ENCODE measurements around the gene ITPR1.

Gene ITPR1

DNA sequence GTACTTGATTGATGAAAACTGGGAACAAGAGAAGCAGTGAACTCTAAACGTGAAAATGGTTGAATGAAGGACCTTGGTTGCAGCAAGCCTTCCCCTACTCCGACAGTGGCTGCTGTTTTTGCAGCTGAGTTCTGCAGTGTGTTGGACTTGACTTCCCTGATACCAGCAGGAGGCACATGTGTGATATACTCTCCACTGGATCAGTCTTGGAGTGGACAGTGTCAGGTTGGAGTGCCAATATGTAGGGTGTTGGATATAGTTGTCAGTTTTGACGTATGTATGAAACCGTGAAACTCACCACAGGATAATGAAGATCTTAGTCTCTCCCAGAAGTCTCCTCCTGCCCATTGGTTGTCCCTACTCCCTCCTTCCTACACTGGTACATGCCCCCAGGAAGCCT is 106.5 kb downstream of the ITPR1 start:
- no peak for DNase-seq

DNA sequence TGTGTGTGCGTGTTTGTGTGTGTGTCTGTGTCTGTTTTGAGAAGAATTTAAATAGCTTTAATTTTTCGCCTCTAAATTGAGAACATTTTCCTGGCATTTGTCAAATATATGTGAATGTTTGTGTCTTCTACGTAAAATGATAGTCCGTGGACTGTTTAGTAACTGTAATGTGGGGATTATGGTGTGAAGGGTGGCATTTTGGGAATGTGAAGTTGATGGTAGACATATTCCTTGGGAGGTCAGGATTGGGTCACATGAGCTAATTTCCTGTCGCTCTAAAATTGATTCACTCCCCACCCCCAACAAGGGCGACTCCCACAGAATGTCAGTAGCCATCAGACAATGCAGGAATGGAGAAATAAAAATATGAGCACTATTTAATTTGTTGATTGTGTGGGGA is 107.3 kb downstream of the ITPR1 start:
- DNase-seq: no peak

GRCh38 chr3:4601892-4602291 is 108.7 kb downstream of the ITPR1 start:
- no peak for DNase-seq

GRCh38 chr3:4604693-4605092 is 111.5 kb downstream of the ITPR1 start:
- no peak for DNase-seq

DNA sequence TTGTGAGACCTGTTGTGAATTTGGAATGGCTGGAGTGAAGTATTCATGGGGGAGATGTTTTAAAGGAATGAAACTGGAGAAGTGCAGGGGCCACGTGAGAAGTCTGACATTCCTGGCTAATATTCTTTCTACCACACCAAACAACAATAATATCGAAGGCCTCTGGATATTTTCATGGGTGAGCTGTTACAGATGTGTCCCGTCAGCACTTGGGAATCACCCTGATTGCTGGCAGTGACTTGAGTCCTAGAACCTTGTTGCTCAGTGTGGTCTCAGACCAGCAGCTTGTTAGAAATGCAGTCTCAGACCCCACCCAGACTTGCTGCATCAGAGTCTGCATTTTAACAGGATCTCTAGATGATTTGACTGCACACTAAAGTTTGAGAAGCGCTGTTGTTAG is 113.8 kb downstream of the ITPR1 start:
- no peak for DNase-seq

DNA sequence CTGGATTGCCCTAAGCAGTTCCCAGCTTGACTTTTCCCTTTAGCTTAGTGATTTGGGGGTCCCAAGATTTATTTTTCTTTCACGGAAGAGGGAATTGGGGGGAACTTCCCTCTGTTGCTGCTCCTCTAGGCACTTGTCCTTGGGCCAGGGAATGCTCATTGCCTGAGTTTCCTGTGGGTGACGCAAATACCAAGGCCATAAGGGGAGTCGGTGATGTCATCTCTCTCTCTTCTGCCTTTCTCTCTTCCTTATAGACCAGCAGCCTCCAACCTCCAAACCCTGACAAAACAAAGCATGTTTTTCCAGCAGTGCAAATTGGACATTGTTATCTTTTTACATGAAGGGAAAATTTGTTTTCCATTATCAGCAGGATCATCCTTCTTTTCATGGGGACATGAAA is 120.2 kb downstream of the ITPR1 start:
- no peak for DNase-seq

- no peak for DNase-seq
These were observed 120.9 kb downstream of the ITPR1 start for GRCh38 chr3:4614070-4614469.

DNA sequence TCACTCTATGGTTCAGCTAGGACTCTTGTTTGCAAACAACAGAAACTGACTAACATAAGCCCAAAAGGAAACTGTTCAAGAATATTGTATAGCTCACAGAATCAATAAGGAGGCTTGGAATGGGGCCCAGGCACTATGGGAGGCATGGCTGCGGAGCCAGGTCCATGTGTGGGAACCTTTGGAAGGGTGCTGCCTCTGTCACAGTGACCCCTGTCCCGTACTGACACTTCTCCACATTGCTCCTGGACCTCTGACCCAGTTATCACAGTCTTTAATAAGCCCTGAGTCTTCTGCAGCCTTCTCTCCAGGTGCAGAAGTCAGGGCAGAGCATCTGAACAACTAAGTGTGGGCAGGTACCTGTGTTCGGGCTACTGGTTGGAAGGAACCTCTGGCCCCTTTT is 121.8 kb downstream of the ITPR1 start:
- DNase-seq: no peak

GRCh38 chr3:4615750-4616149 is 122.6 kb downstream of the ITPR1 start:
- no peak for DNase-seq

DNA sequence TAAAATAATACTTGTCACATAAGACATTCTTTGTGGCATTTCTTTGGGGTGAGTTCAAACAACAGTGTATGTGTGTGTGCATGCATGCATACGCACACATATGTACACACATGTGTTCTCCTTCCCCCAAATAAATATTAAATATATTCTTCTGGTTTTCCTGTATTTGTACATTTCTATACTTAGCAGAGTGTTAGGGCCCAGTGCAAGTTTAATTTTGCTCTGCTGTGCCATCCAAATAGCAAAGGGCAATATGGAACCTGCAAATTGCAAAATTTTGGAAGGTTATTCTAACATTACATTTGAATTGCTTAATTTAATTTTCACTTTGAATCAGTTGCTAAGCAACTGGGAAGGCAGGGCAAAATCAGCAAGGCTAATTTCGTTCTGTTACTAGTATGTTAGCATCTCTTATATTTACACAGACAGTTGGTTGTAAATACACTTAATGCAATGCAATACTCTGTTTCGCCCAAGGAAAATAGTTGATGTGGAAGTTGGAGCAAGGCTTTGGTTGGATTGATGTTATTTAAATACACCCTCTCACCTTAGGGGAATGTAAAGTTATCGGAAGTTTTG is 130.4 kb downstream of the ITPR1 start:
- no peak for DNase-seq

DNA sequence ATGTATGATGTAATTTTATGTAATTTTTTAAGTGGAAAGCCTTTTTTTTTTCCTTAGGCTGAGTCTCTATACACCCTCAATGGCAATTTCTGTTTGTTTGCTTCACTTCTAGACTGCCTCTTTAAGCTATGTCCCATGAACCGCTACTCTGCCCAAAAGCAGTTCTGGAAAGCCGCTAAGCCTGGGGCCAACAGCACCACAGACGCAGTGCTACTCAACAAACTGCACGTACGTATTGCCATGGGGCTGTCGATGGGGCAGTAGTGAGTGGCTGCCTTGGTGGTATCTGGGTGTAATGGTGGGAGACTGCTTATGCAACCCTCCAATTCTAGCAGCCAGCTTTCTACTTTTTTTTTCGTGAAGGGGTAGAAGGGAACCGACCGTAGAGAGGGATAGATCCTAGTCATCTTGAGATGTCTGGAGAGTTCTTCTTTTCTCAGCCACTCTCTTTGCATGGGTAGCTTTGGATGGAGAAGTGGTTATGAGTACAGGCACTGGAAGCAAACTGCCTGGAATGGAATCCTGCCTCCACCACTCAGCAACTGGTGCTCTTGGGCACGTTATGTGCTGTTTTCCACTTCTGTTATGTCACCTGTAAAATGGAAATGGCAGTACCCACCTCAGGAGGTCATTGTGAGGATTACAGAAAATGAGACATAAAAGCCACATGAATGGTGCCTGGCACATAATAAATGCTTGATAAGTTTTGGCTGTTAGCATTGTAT is 134.7 kb downstream of the ITPR1 start:
- DNase-seq: no peak

DNA sequence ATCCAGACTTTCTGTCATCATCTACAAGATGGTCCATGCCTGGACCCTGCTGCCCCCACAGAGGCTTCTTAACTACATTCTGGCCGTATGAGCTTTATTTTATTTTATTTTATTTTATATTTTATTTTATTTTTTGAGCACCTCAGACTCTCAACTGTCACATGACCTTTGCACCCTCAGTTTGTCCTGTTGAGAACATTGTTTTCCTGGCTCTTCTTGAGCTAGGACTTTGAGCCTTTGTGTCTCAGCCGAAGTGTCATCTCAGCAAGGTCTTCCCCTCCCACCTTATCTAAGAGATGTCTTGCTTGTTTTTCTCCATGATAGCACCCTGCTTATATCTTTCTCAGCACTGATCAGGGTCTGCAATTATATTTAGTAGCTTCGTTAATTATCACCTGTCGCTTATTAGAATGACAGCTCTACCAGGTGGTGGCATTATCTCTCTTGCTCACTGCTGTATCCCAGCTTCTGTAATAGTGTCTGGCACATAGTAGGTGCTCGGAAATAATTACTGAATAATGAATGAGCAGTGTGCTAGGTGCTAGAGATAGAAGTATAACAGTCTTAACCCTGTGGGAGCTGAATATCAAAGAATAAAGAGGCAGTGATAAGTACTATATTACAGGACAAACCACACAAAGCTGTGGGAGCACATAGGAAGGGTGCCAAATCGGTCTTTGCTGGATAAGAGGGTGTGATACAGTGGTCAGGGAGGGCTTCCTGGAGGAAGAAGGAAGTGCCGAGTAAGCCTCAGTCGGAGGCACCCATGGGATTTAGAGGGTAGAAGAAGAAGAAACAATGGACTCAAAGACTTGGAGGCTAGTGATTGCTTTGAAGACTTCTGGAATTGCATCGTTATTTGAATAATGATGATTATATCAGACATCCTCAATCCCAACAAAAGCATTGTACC is 136.2 kb downstream of the ITPR1 start:
- no peak for DNase-seq

GRCh38 chr3:4633078-4634004 is 140.2 kb downstream of the ITPR1 start:
- DNase-seq: peak; percentile 4

GRCh38 chr3:4634894-4635293 is 141.7 kb downstream of the ITPR1 start:
- DNase-seq: no peak

- DNase-seq: no peak
These were observed 144.1 kb downstream of the ITPR1 start for GRCh38 chr3:4637265-4637664.

DNA sequence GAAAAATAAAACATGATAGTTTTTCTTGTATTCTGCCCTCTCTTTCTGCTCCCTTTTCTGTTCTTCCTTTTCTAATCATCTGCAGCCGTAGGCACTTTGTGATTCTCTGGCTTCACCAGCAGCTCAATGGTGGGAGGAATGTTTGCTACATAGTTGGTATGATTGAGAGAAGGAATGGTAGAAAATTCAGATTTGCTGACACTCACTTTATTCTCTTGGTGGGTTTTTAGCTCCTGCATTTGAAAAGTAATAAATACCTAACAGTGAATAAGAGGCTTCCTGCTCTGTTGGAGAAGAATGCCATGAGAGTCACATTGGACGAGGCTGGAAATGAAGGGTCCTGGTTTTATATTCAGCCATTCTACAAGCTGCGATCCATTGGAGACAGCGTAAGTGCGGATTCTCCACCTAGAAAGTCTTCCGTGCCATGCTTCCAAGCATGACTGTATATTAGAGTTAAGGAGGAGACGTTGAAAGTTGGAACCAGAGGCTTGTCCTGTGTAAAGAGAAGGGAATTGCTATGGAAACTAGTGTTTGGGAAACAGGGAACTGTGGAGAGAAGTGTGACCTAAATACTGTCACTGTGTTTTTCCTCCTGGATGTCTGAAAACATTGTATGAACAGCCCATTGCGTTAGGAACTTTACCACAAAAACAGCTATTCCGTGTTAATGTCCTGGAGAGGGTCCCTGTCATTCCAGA is 148.9 kb downstream of the ITPR1 start:
- no peak for DNase-seq

DNA sequence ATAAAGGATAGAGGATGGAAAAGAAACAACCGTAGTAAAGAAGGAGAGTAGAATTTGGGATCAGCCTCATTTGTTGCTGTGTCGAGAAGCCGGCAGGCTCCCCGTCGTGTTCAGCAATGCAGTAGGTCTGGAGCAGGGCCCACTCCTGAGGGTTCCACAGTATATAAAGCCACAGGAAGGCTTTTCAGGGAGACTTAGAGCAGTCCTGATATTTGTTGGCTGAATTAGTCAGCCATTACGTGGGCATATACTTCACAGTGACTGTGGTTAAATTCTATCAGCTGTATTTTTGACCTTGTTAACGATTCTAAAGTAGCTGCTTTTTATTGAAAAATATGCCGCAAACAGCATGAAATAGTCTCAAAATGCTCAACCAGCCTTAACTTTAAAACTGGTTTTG is 149.5 kb downstream of the ITPR1 start:
- no peak for DNase-seq

GRCh38 chr3:4643904-4644547 is 150.9 kb downstream of the ITPR1 start:
- DNase-seq: no peak

DNA sequence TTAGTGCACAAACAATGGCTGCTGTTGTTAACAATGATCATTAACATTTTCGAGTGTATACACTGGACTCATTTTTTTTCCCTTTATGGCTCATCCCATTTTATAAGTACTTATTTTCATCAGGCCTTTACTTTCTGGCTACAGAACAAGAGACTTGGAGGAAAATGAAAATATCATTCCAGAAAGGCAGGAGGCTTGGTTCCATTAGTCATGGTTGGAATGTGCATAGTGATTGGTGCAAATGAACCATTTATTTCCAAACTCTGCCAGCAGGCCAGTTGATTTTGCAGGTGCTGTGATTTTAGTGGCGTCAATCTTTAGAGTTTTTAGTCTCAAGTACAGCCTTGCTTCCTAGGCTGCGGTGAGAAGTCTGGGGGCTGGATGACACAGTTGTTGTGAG is 151.8 kb downstream of the ITPR1 start:
- no peak for DNase-seq

DNA sequence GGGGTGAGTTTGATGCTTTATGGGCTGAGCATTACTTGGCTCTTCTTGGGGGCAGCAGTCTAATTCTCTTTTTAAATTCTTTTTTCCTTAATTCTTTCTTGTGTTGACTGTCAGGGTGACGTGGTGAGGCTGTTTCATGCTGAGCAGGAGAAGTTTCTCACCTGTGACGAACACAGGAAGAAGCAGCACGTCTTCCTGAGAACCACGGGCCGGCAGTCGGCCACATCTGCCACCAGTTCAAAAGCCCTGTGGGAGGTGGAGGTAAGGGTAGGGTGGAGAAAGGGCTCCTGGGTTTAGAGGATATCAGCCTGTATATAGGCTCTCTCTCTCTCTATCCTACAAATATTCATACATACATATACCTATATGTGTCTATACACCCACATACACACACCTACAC is 152.3 kb downstream of the ITPR1 start:
- DNase-seq: no peak

- DNase-seq: no peak
These were observed 154.3 kb downstream of the ITPR1 start for GRCh38 chr3:4647411-4647810.
